ENCODE measurements around the gene OR12D1.
"Not testable (repeated sequence)": the region's sequence is repeated elsewhere in the genome, so short reads cannot be mapped to it uniquely, and the experiment has no call there.

The OR12D1 gene

DNA sequence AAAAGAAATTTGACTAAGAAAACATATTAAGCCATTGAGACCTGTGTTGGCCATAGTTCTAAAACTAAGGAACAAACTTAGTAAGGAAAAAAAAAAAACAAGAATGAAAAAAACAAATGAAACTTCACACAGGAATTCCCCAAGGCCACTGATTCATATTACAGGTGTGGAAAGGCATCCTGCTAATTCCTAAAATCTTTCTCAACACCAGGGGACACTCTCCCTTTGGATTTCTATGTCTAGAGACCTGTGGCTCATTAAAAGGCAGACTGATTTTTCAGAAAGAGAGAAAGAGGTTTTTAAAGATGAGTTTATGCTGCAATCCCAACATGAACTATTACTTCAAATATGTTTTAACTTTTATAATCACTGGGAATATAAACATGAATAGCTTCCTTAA is at the start of gene OR12D1:
TSS of gene OR12D1 (plus strand) at position 341 of the 400 bp plus-strand sequence.
- DNase-seq (ENCODE audit: low read depth): no peak

DNA sequence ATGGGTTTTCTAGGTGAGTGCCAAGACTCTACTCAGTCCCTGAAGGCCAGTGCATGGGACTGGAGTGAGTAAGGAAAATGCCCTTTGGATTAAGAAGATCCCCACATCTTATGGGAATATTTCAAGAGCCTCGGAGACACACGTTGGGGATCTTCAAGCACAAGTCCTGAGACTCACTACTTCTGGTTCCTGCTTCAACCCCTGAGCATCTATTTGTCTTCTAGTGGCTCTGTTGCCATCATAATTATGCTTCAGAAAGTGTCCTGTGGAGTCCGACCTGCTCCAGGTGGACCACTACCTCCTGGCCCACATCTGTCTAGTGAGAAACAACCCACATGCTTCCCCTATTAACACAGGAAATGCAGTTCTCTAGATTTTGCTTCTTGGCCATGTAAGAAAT is 46.0 kb upstream of the OR12D1 start, which contains the start of gene OR5V1:
TSS of gene OR5V1 (minus strand) at position 101 of the 400 bp plus-strand sequence. CDS start 12,670 bp downstream, outside the sequence.
- no peak for DNase-seq (ENCODE audit: low read depth)

DNA sequence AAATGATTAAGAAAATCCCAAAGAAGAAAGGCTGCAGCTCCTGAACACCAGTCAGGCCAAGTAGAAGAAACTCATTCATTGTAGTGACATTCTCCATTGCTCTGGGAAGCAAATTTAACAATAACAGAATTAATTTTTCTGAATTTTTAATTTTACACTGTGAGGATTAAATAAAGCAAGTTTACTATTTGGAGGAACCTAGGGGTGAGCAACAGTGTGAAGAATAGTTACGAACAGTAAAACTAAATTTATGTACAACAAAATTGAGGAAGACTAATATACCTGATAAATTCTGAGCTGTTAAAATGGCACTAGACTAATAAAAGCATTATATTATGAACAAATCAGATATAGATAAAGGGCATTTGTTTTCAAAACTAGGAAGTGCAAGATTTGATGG is 39.5 kb upstream of the OR12D1 start, which contains the start of gene OR12D3:
TSS of gene OR12D3 (minus strand) at position 101 of the 400 bp plus-strand sequence. CDS start at position 97, 4 bp downstream.
- DNase-seq (ENCODE audit: low read depth): no peak

DNA sequence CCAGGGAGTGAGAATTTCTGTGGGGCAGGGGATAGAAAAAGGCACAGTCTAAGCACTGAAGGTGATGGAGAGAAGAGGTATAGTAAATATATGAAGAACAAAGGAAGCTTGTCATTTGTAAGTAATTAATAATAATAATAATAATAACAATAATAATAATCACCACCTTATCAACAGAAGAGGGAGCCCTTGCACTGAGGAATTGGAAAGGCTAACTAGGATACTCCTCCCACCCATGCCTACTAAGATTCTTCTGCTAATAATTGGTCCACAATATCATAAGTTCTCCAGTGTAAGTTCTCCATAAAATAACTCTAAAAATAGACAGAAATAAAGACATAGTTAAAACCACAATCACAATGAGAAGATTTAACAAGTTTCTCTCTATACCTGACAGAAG is 38.7 kb upstream of the OR12D1 start:
- DNase-seq (ENCODE audit: low read depth): no peak

DNA sequence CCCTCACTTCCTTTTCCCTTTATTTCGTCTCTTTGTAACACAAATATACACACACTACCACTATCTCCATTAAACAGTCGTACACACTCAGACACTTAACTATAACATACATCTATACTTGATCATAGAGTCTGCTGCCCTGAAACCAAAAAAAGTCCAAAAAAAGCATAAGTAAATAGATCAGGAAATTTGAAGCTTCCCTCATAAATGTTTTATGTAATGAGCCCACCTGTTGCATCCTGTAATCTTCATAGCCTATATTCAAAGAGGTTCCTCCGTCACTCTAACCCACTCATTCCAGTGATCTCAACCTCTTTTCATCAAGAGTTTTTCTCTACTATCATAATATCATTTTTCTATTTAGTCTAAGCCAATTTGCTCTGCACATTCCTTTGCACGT is 26.2 kb upstream of the OR12D1 start:
- DNase-seq (ENCODE audit: low read depth): no peak

DNA sequence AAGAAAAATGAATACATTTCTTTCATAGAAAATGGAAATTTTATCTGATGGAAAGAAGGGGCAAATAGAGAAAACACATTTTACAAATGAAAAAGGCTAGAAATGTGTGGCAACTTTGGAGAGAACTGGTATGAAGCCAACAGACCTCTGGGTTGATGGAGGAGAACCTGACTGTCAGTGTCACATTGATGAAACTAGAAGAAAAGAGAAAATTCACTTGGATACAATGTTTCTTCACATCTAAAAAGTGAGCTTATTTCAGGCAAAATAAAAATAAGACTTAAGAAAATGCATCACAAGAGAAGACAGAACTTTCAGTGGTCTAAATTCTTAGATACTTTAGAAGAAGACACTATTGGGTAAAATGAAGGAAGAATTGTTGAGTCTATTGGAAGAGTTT is 19.4 kb upstream of the OR12D1 start, which contains the start of gene OR12D2:
TSS of gene OR12D2 (plus strand) at position 301 of the 400 bp plus-strand sequence. CDS start 1,069 bp downstream, outside the sequence.
- no peak for DNase-seq (ENCODE audit: low read depth)

DNA sequence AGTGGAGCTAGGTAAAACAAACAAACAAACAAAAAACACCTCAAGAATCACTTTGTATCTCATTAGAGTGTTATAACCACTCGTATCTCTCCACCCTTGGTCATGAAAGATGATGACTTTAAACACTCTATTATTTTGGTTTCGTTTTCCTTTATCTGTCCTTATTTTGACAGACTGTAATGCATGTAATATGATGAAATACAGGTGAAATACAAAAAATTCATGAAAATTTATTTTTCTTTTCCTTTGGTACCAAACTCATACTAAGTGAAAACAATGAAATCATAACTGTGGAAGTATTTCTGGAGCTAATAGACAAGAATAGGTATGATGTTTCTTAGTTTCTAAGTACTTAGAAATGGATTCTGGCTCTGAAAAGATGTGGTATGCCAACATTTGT is 15.2 kb upstream of the OR12D1 start:
- DNase-seq (ENCODE audit: low read depth): no peak

DNA sequence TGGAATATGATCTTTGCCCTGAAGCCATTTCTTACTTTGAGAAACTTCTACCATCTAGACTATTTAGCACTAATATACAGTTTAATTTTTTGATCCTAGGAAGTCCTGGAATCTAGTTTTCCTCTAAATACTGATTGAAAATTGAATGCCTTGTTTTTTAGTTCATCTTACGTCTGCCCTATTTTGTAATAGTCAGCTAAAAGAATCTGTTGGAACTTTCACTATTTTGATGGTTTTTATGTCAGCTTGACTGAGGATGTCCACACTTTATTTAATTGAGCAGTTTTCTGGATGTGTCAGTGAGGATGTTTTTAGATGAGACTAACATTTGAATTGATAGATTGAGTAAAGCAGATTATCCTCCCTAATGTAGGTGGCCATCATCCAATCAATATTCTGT is 10.9 kb upstream of the OR12D1 start:
- no peak for DNase-seq (ENCODE audit: low read depth)

DNA sequence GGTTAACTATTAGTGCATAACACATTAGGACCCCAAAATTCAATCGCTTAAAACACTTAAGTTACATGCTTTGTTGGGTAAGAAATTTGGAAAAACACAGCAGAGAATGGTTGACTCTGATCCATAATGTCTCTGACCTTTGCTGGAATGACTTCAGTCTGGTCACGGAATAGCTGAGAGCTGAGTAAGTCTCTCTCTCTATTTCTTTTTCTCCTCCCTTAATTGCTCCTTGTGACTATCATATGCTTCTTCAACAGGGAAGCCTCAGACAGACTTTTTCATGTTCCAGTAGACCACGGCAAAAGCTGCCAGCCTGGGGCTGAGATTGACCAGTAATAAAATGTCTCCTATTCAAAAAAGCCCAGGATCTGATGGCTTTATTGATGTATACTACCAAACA is 4.8 kb downstream of the OR12D1 start:
- no peak for DNase-seq (ENCODE audit: low read depth)

DNA sequence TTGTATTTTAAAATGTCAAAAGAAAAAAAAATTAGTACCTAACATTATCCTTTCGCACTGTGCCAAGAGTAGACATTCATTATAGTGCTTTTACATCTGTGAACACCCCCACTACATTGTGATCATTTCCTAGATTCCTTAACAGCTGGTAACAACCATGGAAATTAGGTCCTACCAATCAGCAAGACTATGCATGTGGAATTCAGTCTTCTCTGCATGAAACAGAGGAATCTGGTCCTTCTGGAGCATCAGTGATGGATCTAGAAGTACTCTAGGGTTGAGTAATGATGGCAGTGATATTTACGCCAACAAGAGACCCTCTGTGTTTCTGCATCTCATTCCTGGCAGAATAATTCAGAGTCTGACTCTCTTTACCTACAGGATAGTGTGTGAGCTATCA is 9.4 kb downstream of the OR12D1 start:
- no peak for DNase-seq (ENCODE audit: low read depth)

DNA sequence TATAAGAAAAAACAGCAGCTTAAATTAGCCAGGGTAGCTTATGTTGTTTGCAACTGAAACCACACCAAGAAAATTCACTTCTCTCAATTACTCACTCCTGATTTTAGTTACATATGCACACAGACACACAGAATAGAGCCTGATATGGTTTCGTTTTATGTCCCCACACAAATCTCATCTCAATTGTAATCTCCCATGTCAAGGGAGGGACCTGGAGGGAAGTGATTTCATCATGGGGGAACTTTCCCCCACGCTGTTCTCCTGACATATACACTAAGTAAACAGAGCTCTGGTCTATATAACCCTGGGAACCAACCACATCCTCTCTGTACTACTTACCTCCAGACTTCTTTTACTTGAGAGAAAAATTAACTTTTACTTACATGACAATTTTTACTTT is 9.8 kb downstream of the OR12D1 start:
- no peak for DNase-seq (ENCODE audit: low read depth)

DNA sequence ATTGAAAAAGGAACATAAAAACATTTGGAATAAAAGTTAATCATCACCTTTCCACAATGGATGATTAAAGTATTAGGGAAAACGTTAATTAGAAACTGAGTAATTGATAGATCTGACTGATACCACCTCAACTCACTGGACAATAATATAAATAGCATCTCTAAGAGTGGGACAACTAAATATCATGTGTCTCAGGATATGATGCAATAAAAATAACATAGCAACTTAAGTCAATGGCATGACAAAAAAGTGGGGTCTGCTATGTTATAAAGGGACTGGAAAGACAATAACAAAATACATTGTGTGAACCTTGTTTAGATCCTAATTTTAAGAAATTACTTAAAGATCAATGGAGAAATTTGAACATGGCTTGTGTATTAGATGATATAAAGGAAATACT is 10.3 kb downstream of the OR12D1 start:
- DNase-seq (ENCODE audit: low read depth): no peak

DNA sequence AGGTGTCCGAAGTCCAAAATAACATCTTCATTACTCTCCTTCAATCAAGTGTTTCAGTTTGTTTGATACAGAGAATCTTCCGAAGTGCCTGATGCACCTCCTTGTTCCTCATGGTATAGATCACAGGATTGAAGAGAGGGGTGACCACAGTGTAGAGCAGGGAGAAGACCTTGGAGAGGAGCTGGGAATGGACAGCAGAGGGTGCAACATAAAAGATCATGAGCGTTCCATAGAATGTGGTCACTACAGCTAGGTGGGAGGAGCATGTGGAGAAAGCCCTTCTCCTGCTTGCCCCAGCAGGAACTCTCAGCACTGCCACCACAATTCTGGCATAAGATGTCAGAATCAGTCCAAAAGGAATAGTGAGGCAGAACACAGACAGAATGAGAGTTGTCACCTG is 11.9 kb downstream of the OR12D1 start:
- DNase-seq (ENCODE audit: low read depth): no peak

DNA sequence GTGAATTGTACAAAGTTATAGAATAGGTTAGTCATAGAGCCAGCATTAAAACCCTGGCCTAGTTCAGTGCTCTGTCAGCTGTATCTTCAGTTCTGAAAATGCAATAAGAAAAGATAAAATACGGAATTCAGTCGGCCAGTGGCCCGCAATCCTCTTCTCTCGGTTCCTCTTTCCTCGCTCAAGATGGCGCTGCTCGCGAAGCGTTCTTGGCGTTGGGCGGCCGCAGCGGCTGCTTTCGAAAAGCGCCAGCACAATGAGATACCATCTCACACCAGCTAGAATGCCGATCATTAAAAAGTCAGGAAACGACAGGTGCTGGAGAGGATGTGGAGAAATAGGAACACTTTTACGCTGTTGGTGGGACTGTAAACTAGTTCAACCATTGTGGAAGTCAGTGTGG is 22.0 kb downstream of the OR12D1 start:
- DNase-seq (ENCODE audit: low read depth): not testable (repeated sequence)

DNA sequence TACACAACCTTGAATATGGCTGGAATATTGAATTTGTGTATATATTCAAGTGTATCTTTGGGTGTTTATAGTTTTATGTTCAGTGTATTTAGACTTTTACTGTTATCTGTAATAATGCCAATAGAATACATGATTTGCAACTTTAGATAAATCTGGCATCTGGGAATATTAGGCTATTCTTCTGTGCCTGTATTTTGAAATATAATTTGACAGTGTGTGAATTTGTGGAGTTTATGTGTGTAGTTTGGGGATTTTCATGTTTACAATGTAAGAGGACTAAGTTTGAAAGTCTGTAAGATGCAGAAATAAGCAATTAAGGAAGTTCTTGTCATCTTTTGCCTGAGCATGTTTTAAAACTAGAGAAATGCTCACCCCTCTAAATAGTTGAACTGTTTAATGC is 24.3 kb downstream of the OR12D1 start, which contains the start of gene OR10C1:
TSS of gene OR10C1 (plus strand) at position 301 of the 400 bp plus-strand sequence. CDS start 710 bp downstream, outside the sequence.
- DNase-seq (ENCODE audit: low read depth): no peak

DNA sequence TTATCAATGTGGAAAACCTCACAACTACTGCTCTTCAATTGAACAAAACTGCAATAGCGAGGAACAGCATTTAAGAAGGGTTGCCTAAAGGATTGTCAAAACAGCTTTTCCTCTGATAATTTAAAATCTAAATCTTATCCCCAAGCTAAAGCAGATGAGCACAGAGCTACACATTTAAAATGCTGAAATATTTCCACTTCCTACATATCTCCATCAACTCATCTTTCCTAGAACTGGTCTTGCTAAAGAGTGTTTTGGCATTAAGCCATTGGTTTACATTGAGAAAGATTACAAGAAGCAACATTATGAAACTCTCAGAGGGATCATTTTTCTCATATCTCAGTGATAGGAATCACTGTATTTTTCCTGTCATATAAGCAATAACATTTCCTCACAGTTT is 28.0 kb downstream of the OR12D1 start:
- no peak for DNase-seq (ENCODE audit: low read depth)

DNA sequence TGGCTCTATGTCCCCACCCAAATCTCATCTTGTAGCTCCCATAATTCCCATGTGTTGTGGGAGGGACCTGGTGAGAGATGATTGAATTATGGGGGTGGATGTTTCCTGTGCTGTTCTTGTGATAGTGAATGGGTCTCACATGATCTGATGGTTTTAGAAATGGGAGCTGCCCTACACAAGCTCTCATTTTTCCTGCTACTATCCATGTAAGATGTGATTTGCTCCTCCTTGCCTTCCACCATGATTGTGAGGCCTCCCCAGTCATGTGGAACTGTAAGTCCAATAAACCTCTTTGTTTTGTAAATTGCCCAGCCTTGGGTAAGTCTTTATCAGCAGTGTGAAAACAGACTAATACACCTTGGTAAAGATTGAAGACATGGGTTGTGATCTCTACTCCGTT is 29.3 kb downstream of the OR12D1 start:
- not testable (repeated sequence) for DNase-seq (ENCODE audit: low read depth)

DNA sequence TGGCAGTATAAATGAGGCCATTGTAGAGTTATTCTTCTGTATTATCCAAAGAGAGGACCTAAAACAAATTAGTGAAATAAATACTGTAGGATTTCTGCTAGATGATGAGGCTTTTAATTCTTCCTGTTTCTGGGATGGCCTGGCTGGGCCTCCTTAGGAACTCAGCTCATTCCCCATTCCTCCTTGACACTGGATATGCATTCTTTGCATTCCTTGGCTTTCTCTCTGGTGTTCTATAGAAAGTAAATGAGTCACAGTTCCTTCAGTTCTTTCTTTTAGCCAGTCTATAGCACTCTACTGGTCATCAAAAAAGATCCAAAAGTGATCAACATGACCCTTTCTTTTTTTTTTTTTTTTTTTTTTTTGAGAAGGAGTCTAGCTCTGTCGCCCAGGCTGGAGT is 32.9 kb downstream of the OR12D1 start:
- no peak for DNase-seq (ENCODE audit: low read depth)

DNA sequence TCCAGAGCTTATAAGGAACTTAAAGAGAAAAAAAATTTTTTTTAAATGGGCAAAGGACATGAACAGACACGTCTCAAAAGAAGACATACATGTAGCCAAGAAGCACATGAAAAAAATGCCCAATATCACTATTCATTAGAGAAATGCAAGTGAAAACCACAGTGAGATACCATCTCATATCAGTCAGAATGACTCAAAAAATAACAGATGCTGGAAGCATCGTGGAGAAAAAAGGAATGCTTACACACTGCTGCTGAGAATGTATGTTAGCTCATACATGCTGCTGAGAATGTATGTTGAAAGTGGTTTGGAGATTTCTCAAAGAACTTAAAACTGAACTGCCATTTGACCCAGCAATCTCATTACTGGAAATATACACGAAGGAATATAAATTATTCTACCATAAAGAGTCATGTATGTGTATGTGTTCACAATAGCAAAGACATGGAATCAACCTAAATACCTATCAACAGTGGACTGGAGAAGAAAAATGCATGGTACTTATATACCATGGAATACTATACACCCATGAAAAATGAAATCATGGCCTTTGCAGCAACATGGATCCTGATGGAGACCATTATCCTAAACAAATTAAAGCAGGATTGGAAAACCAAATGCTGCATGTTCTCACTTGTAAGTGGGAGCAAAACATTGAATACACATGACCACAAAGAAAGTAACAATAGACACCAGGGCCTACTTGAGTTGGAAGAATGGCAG is 36.9 kb downstream of the OR12D1 start:
- DNase-seq (ENCODE audit: low read depth): no peak

DNA sequence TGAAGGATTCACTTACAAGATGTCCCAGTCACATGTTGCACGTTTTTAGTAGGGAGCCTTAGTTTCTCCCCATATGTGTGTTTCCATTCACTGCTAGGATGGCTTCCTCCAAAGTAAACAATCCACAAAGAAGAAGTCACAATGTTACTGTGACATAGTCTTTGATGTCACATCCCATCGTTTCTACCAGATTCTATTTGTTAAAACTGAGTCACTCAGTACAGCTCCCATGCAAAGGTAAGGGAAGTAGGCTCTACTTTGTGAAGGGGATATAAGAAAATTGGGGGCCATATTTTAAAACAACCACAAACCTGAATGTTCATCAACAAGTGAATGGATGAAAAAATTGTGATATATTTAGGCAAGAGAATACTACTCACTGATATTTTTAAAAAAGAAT is 42.2 kb downstream of the OR12D1 start, which contains the start of the genes OR11A1 and OR2H1:
TSS of gene OR11A1 (minus strand) at position 101 of the 400 bp plus-strand sequence. CDS start 29,430 bp downstream, outside the sequence.
TSS of gene OR2H1 (plus strand) at position 185 of the 400 bp plus-strand sequence. CDS start 4,615 bp downstream, outside the sequence.
- no peak for DNase-seq (ENCODE audit: low read depth)

DNA sequence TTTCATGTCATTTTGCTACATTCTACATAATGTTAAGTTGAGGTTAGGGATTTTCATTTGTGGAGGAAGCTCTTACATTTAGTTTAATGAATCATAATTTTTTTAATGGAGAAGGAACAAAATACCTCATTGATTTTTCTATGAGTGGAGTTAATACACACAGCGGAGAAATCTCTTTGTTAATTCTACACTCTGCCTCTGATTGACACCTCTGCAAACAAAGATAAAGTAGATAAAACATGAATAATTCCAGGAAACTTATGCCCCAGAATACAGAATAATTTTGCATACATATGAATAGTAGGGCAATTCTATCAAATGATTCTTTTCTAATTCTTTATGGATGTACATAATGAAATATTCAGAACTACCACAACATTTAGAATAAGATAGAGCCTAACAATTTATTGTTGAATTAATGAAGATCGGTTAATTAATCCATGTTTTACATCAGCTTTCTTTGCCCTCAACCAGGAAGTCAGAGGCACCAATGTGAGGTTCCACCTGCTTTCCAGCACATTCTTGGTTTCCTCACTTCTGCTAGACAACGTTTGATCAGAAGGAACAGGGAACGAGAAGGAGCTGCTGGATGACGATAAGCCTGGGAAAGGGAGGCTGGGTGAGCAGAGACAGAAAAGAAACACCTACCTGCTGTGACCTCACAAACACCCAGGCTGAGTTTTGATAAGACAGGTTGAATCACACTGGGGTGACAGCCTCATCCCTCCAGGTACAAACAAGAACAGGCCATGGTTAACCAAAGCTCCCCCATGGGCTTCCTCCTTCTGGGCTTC is 46.5 kb downstream of the OR12D1 start:
- DNase-seq (ENCODE audit: low read depth): no peak

DNA sequence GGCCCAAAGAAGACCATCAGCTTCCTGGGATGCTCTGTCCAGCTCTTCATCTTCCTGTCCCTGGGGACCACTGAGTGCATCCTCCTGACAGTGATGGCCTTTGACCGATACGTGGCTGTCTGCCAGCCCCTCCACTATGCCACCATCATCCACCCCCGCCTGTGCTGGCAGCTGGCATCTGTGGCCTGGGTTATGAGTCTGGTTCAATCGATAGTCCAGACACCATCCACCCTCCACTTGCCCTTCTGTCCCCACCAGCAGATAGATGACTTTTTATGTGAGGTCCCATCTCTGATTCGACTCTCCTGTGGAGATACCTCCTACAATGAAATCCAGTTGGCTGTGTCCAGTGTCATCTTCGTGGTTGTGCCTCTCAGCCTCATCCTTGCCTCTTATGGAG is 47.3 kb downstream of the OR12D1 start:
- DNase-seq (ENCODE audit: low read depth): no peak

DNA sequence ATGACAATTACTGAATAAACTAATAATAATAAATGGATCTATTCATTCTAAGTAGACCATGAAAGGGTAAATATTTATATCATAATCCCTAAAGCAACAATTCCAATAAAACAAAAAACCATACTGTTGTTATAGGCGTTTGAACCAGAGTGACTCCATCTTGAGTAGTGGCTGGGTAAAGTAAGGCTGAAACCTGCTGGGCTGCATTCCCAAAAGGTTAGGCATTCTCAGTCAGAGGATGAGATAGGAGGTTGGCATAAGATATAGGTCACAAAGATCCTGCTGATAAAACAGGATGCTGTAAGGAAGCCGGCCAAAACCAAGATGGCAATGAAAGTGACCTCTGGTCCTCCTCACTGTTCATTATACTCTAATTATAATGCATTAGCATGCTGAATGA is 50.6 kb downstream of the OR12D1 start:
- no peak for DNase-seq (ENCODE audit: low read depth)
